K562 (cell line): ENCODE data around the gene CUL4B.

Source experiments
- SMAD3 ChIP-seq: fragments of 450-650 bp; formaldehyde crosslinking; conservative IDR thresholded peaks from 2 replicates; pipeline ENCODE4 v1.4.0; 2020; ENCODE audit warnings: mild to moderate bottlenecking
- ZNF3 ChIP-seq: fragments of 250-450 bp; sonication (Bioruptor Pico); IDR thresholded peaks from 2 replicates; pipeline ENCODE4 v1.5.0; 2021; ENCODE audit warnings: mild to moderate bottlenecking, moderate library complexity
- ZNF764 ChIP-seq: fragments of 250-450 bp; sonication (Bioruptor Pico); IDR thresholded peaks from 2 replicates; pipeline ENCODE4 v1.4.0; 2020; ENCODE audit warnings: low read depth, mild to moderate bottlenecking, moderate library complexity

DNA sequence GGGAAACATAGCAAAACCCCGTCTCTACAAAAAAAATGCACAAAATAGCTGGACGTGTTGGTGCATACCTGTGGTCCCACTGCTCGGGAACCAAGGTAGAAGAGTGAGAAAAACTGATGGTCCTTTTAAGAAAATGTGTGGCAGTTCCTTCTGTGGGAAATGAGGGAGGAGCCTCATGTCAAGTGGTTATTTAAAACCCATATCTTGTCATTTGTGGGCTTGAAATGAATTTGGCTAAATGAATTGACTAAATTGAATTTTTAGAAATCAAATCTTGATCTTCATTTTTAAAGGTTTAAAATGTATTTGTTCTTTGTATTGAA, 75.5 kb downstream of the CUL4B start:
- TF ChIP-seq ZNF764 (CRISPR knock-in tag) (no peak), ZNF3 (CRISPR knock-in tag) (no peak), SMAD3 (CRISPR knock-in tag) (no peak)
